HL-60 (cell line): ENCODE results near the gene CERKL.

ENCODE experiments used
- DNase-seq, 2 experiments: peaks; one replicate each; pipeline ENCODE4 v3.0.0-alpha.2; 2010 to 2020; ENCODE audit warnings: low read depth in 1 of 2, low spot score in 1 of 2
- H3K27ac ChIP-seq: fragments of 250-450 bp; sonication (Bioruptor Pico); replicated peaks from 2 replicates; pipeline ENCODE4 v1.5.1; 2020; ENCODE audit warnings: mild to moderate bottlenecking, moderate library complexity
- H3K27me3 ChIP-seq: fragments of 250-450 bp; sonication (Bioruptor Pico); 2 replicates; pipeline ENCODE4 v1.5.1; 2021; ENCODE audit warnings: mild to moderate bottlenecking, moderate library complexity; ENCODE audit not compliant: insufficient read depth, poor library complexity, severe bottlenecking
- H3K4me3 ChIP-seq: replicated peaks from 2 replicates; pipeline ENCODE4 v1.5.1; 2011; ENCODE audit warnings: mild to moderate bottlenecking, control low read depth, low read length; ENCODE audit not compliant: insufficient read depth
- CTCF ChIP-seq: IDR thresholded peaks from one replicate; pipeline ENCODE4 v1.5.1; 2011; ENCODE audit warnings: low read length, control low read depth, inconsistent platforms; ENCODE audit not compliant: insufficient read depth
- GABPA ChIP-seq: IDR thresholded peaks from 2 replicates; pipeline ENCODE4 v1.6.1; 2012; ENCODE audit warnings: low read depth
- POLR2AphosphoS5 ChIP-seq: IDR thresholded peaks from 2 replicates; pipeline ENCODE4 v1.6.1; 2012; ENCODE audit warnings: low read depth
- REST ChIP-seq: IDR thresholded peaks from 2 replicates; pipeline ENCODE4 v1.6.1; 2012; ENCODE audit warnings: low read depth; ENCODE audit not compliant: insufficient replicate concordance
- SPI1 ChIP-seq: IDR thresholded peaks from 2 replicates; pipeline ENCODE4 v1.6.1; 2012; ENCODE audit warnings: low read depth, mild to moderate bottlenecking, borderline replicate concordance

Gene CERKL

GRCh38 chr2:181499231-181499630 lies 157.7 kb downstream of the CERKL start:
- no peak for TF ChIP-seq POLR2AphosphoS5
- TF ChIP-seq GABPA: no peak
- no peak for TF ChIP-seq CTCF
- no peak for TF ChIP-seq SPI1
- TF ChIP-seq REST: no peak
- Histone ChIP-seq H3K27ac (no peak overlapping the region), H3K4me3 (no peak overlapping the region), H3K27me3 (no peaks in the 10 kb centered on the region)
- no peak for DNase-seq
